Measurements from ENCODE around the gene DHX8.

Gene DHX8

DNA sequence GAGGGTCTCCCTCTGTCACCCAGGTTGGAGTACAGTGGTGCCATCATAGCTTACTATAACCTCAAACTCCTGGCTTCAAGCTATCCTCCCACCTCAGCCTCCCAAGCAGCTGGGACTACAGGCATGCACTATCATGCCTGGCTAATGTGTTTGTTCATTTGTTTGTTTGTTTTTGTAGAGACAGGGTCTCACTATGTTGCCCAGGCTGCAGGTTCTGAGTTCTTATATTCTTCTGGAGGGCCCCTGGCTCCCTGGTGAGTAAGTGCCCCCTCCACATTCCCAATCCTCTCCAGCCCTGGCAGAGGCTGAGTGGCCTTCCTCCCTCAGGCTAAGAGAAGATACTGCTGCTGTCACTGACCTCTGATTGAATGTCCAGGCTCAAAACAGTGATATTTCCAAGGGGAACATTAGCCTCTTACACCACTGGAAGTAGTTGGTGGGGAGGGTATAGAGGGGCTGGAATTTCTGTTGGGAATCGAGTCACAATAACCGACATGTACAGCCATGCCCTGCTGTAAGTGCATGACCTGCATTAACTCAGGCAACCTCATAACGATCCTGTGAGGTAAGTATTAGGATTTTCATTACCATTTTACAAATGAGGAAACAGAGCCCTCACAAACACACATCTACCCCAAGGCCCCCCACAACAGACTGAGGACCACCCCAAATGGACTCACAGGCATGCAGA is 65.1 kb downstream of the DHX8 start:
- DNase-seq, result no peak

DNA sequence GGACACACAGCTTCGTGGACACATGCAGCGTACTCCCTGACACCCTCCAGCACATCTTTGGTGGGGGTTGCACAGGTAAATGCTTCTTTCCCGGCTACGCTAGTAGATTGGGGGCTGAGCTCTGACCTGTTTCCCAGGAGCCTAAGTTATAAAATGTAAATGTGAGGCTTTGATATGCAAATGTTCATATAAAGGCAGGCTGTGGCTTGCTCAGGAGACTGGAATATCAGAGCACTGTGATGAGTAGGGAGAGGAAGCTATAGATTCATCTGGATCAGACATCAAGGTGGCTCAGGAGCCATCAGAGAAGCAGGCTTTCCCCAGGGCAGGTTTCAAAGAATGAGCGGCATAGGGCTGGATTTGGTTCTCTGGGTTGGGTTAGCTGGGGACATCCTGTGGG is 65.7 kb downstream of the DHX8 start:
- DNase-seq, result no peak

DNA sequence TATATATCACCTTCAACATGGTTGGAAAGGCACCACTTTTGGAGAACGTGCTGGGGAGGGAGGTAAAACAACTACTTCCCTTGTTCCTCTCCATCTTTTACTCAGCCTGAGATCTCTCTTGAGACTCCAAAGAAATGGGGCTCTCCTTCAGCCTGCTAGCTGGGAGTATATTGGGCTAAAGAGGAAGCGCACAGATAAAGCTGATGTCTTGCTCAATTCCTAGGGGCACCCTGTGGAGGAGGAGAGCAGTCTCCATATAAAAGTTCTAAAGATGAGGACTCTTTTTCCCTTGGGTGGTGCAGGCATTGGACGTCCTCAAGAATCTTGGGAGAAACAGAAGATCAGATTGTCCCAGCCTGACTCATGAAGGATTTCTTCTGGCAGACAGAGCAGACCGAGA is 67.0 kb downstream of the DHX8 start:
- no peak for DNase-seq

DNA sequence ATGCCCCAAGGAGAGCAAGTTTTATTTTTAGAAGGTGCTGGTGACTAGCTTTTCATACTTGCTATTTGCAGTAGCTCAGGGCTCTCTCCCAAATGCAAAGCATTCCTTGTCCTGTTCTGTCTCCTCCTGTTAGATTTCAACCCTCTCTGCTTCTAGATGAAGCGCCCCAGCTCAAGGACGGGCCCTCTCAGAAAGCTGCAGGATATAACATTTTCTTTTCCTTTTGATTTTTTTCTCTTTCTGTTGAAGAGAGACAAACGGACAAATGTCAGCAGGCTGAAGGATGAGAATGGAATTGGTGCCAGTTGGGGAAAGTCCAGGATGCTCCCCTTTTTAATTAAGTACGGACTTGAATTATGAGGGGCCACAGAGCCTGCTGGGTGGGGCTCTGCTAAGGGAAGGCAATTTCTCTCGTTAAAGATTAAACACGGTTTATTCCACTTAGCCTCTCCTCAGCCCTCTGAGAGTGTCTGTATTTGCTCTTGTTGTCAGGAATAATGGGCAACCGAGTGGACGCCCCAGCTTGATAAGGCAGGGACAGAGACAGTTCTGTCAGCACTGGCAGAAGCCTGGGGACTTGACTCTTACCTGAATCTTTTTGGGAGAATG is 68.6 kb downstream of the DHX8 start:
- DNase-seq, result no peak

DNA sequence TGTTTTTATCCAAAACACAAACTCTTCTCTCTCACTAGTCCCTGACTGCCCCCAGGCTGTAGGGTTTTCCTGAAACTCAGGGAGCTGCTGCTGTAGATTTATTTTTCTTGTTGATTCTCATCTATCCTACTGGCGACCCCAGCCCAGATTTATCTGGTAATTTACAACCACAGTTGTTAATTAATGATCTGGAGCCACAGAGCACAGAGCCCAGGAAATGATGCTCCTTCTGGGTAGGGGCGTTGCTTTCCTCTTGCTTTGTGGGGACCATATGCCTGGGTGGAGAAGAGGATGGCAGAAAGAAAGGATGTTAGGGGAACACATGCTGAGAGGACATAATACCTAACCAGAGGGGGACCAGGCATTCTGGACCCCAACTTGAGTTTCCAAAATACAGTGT is 69.8 kb downstream of the DHX8 start:
- DNase-seq, result no peak

GRCh38 chr17:43554857-43555256 is 71.1 kb downstream of the DHX8 start:
- no peak for DNase-seq

GRCh38 chr17:43556292-43556691 is 72.5 kb downstream of the DHX8 start:
- DNase-seq, result peak in 1 of 5 donors; percentile 13

- no peak for DNase-seq
Measured at GRCh38 chr17:43558805-43559160, 75.0 kb downstream of the DHX8 start.

DNA sequence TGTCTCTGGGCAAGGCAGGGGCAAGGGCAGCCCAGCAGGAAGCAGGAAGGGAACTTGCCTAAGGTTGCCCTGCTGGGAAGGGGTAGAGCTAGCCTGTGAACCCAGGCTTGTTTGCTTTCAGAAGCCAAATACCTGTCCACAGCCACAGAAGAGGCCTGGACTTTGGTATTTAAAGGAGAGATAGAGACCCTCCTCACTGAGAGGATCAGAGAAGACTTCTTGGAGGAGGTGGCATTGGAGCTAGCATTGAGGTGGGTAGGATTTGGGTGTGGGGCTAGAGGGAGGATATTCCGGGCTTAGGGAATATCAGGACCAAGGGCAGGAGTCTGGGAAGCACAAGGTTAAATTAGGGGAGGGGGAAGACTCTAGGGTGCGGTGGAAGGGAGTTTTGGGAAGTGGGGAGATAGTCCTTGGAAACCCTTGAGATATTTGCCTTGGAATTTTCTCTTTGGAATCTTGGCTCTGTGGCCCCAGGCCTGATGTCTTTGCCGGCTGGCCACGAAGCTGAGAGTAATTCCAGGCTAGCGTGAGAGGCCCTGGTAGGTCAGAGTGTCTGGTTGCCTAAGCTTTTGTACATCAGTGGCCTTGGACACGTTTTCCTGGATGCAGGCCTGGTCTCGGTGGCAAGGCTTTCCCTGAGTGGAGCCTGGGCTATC is 75.5 kb downstream of the DHX8 start:
- DNase-seq, result no peak

DNA sequence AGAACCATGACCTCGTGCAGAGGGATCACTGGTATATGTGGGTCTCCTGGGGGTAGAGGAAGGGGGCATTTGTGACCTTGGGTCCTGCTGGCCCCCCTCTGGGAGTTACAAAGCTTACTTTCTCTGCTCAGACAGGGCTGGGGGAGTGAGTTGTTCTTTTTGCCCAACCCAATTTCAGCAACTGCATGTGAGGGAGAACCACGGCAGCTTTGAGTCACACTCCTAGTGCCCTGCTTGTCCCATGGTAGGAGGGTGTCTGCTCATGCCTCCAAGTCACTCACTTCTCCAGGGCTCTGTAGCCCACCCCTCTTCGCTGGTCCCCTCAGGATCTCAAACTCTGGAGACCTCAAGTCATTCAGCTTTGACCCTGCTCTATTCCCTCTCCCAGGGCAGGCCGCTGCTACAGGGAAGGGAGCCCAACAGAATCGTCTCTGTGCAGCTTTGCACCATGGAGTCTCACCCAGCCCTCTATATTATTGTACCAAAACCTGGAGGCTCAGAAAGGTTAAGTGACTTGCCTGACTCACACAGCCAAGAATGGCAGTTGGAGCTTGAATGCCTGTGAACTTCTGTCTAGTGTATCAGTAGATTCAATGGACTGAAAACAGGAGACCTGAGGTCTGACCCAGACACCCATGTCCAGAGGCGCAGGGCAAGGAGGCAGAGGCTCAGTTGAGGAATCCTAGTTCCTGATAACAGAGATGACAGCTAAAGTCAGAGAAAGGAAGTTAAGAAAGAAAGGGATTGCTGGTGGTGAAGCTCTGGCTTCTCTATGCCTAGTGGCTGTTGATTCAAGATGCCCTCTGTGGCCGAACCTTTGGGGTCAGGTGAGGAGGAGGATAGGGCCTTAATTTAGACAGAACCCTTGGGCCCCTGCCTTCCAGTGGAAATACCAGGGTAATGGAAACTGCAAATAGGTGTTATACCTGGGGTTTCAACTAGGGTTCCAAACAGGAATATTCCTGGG is 77.0 kb downstream of the DHX8 start:
- no peak for DNase-seq

DNA sequence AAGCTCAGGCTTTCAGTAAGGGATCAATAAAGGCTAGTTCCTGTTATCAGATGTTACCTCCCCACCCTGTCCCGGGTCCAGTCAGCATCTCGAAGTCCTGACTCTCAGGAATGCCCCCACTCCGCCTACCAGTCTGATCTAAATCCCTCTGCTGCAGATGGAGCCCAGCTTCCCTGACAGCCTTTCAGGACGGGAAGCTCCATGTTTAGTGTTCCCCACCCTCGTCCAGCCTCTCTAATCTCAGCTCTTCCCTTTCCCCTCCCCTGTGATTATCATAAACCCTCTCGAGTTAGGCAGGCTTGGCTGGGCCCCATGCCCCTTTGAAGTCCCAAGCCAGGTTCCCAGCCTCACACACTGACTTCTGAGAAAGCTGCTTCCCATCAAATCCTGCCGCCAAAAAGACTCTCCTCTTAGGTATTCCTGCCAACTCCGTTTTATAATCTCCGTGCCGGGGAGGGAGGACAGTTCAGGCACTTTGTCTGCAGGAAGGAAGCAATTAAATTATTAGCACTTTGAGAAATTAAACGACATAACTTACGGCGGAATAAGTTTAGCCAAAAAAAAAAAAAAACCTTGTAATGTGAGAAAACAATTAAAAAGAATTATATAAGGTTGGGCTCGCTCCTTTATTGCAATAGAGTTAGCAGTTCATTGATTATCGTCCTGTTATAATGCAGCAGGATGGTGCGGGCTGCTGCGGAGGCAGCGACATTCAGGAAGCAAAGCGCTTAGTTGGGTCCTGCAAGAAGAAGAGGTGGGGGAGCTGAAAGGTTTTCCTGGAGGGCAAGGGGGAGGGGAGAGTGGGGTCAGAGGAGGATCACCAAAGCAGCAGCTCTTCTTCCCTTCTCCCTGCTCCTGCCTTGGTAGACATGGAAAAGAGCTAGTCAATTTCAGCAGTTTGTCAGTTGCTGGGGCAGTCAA is 79.2 kb downstream of the DHX8 start:
- DNase-seq, result no peak

- DNase-seq, result no peak
Measured at GRCh38 chr17:43563600-43564594, 80.1 kb downstream of the DHX8 start.

- DNase-seq, result no peak
Measured at GRCh38 chr17:43568506-43569082, 84.8 kb downstream of the DHX8 start.

DNA sequence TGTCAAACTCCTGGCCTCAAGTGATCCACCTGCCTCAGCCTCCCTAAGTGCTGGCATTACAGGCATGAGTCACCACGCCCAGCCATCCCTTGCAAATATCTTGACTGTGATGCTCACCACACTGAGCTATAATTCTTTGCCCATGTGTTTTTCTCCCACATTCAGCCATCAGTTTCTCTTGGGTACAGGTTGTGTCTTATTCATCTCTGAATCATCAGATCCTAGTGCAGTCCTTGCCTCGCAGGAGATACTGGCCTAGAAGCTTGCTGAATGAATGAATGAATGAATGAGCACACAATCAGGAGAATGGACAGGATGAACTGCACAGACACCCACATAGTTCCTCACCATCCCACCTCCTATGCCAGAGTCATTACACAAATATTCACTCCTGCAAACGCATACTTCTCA is 86.7 kb downstream of the DHX8 start:
- no peak for DNase-seq

DNA sequence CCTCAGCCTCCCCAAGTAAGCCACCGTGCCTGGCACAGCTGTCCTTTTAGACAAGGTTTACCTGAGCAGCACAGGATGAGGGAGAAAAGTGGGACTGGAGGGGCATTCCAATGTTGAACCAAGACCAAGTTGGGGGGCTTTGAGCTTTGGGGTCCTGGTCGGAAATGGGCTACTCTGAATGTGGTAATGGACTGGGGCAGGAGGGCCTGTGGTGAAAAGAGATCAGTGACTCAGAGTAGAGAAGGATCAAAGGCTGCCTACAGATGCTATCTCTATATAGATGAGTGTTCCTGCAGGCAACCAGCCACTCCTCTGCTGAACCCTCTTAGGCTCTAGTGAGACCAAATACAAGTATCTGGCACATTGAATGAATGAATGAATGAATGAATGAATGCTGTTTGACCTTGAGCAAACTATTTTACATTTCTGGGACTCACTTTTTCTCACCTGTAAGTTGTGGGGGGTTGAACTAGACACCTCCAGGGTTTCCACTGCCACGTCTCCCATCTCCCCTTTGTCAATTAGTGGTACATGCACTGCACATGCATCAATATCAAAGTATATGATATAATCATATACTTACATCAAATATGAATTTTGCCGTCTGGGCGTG is 88.7 kb downstream of the DHX8 start:
- DNase-seq, result no peak

GRCh38 chr17:43573579-43574321 is 90.0 kb downstream of the DHX8 start:
- DNase-seq, result no peak

DNA sequence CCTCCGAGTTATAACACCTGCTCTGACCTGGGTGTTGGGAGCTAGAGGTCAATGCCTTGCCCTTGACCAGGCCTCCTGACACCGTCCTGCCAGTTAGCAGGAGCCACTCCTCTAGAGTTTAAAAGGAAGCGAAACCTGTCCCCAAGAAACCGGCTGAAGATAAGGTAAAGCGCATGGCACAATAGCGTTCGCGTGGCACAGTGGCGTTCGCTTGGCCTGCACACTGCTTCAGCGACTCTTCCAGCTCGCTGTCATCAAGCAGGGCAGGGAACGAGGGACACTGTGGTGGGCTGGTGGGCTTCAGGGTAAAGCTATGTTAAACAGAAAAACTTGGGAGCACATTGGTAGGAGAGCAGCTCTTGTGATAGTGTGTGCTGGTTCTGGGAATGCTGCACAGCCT is 90.6 kb downstream of the DHX8 start:
- no peak for DNase-seq

GRCh38 chr17:43574896-43575525 is 91.2 kb downstream of the DHX8 start:
- no peak for DNase-seq

All from T-helper 1 cell (primary cell).